Middle frontal gyrus (tissue), 1 donor: ENCODE measurements around the gene CHD3.
A peak's percentile ranks its signal among the peaks of the same experiment; 100 is the strongest.

ENCODE experiments used
- DNase-seq: peaks from one replicate; pipeline ENCODE4 v3.0.0-alpha.2; 2015; ENCODE audit warnings: low spot score; ENCODE audit errors: extremely low spot score

The CHD3 gene

DNA sequence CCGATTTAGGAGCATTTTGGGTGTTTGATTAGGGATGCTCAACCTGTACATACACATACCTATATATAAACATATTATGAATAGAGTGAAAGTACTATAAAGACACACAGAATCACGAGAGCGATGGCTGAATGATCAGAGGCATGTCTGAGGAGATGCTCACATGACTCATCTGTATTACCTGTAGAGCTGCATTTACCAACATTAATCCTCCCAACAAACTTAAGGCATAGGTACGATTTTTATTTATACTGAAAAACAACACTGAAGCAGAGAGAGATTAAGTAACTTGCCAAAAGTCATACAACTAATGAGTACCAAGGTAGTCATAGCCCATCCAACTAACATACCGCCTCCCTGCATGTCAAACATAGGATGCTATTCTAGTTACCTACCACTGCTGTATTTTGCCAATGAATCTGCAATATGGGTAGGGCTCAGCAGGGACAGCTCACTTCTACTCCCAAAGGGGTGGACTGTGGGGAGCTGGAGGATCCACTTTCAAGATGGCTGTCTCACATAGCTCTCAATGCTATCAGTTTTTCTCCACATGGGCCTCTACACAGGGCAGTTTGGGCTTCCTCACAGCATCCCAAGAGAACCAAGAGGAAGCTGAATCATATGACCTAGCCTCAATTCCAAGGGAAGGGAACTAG lies 23.5 kb upstream of the CHD3 start:
- no peak for DNase-seq

DNA sequence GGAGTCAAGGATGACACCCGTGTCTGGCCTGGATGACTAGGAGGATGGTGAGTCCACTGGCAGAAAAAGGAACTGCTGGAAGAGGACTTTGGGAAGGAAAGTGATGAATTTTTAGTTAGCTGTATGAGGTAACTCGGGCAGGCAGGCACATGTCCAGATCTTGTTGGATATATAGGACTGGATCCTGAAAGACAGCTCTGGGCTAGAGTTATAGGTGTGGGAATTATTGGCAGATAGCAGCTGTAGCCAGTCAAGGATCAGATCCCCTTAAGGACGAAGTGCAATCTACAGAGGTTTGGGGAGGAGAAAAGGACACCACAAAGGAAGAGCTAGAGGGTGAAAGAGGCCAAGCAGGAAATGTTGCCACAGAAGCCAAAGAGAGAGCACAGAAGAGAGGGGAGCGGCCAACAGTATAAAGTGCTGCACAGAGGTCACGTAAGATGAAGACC lies 20.7 kb upstream of the CHD3 start:
- DNase-seq: no peak

DNA sequence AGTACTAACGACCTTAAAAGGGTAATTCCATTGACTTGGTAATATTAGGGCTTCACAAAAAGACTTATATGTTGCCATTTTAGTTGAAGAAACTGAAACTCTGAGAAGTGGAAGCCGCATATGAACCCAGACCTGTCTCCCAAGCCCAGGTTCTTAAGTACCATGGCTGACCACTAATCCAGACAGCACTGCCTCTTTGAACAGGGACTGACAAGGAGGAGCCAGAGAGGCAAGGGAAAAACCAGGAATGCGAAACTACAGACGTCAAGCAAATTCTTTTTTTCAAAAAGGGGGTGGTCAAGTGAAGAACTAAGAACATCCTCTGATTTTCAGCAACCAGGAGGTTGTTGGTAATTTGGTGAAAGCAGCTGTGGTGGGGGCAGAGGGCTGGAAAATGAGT lies 15.5 kb upstream of the CHD3 start:
- no peak for DNase-seq

- no peak for DNase-seq
Measured at GRCh38 chr17:7875804-7876370, 12.7 kb upstream of the CHD3 start.

DNA sequence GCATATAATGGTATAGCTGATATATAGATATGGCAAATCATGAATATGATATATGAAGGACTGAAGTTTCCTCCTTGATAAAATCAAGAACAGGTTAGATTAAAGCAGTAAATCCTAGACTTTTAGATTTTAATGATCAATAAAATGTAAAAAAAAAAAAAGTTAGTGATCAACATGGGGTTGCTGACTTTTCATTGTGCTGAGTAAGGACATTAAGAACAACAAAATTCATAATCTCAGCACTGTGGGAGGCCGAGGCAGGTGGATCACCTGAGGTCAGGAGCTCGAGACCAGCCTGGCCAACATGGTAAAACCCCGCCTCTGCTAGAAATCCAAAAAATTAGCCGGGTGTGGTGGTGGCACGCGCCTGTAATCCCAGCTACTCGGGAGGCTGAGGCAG lies 10.4 kb upstream of the CHD3 start:
- no peak for DNase-seq

- no peak for DNase-seq
Measured at GRCh38 chr17:7880076-7880868, 8.3 kb upstream of the CHD3 start.

GRCh38 chr17:7881276-7882054 lies 7.1 kb upstream of the CHD3 start:
- no peak for DNase-seq

- no peak for DNase-seq
Measured at GRCh38 chr17:7882068-7882467, 6.5 kb upstream of the CHD3 start.

- no peak for DNase-seq
Measured at GRCh38 chr17:7882629-7883028, 6.0 kb upstream of the CHD3 start.

GRCh38 chr17:7883781-7884386 lies 4.7 kb upstream of the CHD3 start:
- DNase-seq: no peak

DNA sequence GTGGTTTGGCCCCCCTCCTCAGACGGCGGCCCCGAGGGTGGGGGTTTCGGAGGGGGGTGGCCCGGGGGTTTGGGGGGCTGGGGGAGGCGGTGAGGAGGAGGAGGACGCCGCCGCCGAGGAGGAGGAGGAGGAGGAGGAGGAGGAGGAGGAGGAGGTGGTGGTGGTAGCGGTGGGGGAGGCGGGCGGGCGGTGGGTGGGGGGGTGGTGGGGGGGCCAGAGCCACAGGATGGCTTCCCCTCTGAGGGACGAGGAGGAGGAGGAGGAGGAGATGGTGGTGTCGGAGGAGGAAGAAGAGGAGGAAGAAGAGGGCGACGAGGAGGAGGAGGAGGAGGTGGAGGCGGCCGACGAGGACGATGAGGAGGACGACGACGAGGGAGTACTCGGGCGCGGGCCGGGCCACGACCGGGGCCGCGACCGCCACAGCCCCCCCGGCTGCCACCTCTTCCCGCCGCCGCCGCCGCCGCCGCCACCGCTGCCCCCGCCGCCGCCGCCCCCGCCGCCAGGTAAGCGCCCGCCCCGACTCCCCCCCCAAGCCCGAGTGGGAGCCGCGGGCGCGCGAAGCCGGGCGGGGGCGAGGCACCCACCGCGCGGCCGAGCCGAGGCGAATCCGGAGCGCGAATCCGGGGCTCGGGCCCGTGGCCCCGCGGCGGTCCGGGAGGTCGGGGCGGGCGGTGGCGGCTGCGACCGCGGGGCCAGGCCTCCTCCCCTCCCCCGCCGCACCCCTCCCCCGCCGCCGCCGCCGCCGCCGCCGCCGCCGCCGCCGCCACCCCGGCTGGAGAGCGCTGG lies 3.8 kb upstream of the CHD3 start:
- DNase-seq: no peak

GRCh38 chr17:7885367-7886226 lies 3.0 kb upstream of the CHD3 start:
- DNase-seq: no peak

GRCh38 chr17:7886227-7887037 lies 2.2 kb upstream of the CHD3 start:
- DNase-seq: no peak

DNA sequence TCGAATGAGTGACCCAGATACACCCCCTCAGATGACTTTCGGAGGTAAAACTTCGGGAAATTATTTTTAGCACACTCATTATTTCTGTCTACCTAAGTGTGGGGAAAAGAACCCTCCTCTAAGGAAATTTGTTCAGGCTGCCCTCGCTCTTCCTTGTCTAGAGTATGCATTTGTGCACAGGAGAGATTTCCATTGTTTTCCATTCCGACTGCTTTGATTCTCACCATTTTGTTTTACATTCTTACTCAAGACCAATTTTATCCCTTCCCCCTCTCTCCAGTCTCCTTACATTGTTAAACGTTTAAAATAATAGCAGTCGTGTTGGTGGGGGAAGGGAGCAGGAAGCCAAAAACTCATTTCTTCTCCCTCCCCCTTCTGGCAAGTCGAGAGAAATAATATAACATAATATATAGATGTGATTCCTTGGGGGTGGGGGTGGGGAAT lies 1.5 kb upstream of the CHD3 start:
- DNase-seq: no peak

GRCh38 chr17:7887482-7888183 lies 956 bp upstream of the CHD3 start:
- peak; percentile 86 for DNase-seq

- peak; percentile 92 for DNase-seq
Measured at GRCh38 chr17:7889166-7889955, 772 bp downstream of the CHD3 start.

- no peak for DNase-seq
Measured at GRCh38 chr17:7893187-7893880, 4.7 kb downstream of the CHD3 start.
